Activated T-cell treated with anti-CD3 and anti-CD28 coated beads for 4 hours (primary cell): ENCODE measurements around the gene MZF1.

Experiments
- DNase-seq: peaks from one replicate; pipeline ENCODE4 v3.0.0-alpha.2; 2020

The MZF1 gene

GRCh38 chr19:58538257-58539168, 34.6 kb downstream of the MZF1 start:
- DNase-seq = no peak

- DNase-seq = no peak
These were observed 36.0 kb downstream of the MZF1 start for GRCh38 chr19:58536852-58537798.

- no peak for DNase-seq
These were observed 37.3 kb downstream of the MZF1 start for GRCh38 chr19:58535857-58536256.

- no peak for DNase-seq
These were observed 41.9 kb downstream of the MZF1 start for GRCh38 chr19:58531034-58531840.

- no peak for DNase-seq
These were observed 43.7 kb downstream of the MZF1 start for GRCh38 chr19:58529405-58529804.

GRCh38 chr19:58522709-58523108, 50.4 kb downstream of the MZF1 start:
- no peak for DNase-seq

- DNase-seq = no peak
These were observed 51.5 kb downstream of the MZF1 start for GRCh38 chr19:58521651-58522050.

- DNase-seq = no peak
These were observed 52.9 kb downstream of the MZF1 start for GRCh38 chr19:58520257-58520599.

- peak; percentile 78 for DNase-seq
These were observed 53.5 kb downstream of the MZF1 start, which contains the start of gene ZBTB45 for GRCh38 chr19:58519355-58520256. TSS of gene ZBTB45 (minus strand) at chr19:58519810. CDS start at chr19:58517673, 2,137 bp downstream.

- DNase-seq = peak; percentile 28
These were observed 54.1 kb downstream of the MZF1 start for GRCh38 chr19:58519087-58519354.

GRCh38 chr19:58518256-58519086, 54.7 kb downstream of the MZF1 start:
- no peak for DNase-seq

- no peak for DNase-seq
These were observed 55.9 kb downstream of the MZF1 start for GRCh38 chr19:58516964-58517833.

GRCh38 chr19:58516246-58516836, 56.8 kb downstream of the MZF1 start:
- DNase-seq = no peak

GRCh38 chr19:58515259-58515658, 57.9 kb downstream of the MZF1 start:
- DNase-seq = no peak

- DNase-seq = no peak
These were observed 58.5 kb downstream of the MZF1 start for GRCh38 chr19:58514564-58515022.

- DNase-seq = peak; percentile 90
These were observed 59.2 kb downstream of the MZF1 start for GRCh38 chr19:58513694-58514563.

GRCh38 chr19:58513213-58513693, 59.9 kb downstream of the MZF1 start:
- no peak for DNase-seq
